K562 (cell line): ENCODE data around the gene LRRC61. TPM values are rescaled to one million over a fixed set of nuclear protein-coding genes. Genes with fewer than 3 reads are reported as not detected.
A peak's percentile ranks its signal among the peaks of the same experiment; 100 is the strongest.

Experiments used
- CREB1 ChIP-seq, 2 experiments: sonication (generic) in 1 of 2; formaldehyde crosslinking in 1 of 2; IDR thresholded peaks; 2 replicates each; pipeline versions ENCODE4 v1.6.1 to v1.8.0; 2012 to 2022; ENCODE audit warnings: inconsistent platforms in 1 of 2, mild to moderate bottlenecking in 1 of 2, missing genetic modification reagents in 1 of 2, moderate library complexity in 1 of 2
- FIP1L1 ChIP-seq: fragments of 200-400 bp; formaldehyde crosslinking; IDR thresholded peaks from 2 replicates; pipeline ENCODE4 v1.6.1; 2018; ENCODE audit warnings: mild to moderate bottlenecking, low read depth, low read length; ENCODE audit not compliant: poor library complexity, severe bottlenecking
- HDAC8 ChIP-seq: fragments of 450-650 bp; IDR thresholded peaks from 2 replicates; pipeline ENCODE4 v1.6.1; 2016; ENCODE audit warnings: mild to moderate bottlenecking, missing genetic modification characterization, moderate library complexity, missing compliant biosample characterization
- HEY1 ChIP-seq: fragments of 250-450 bp; sonication (Bioruptor Pico); IDR thresholded peaks from 2 replicates; pipeline ENCODE4 v1.5.0; 2020; ENCODE audit warnings: mild to moderate bottlenecking, moderate library complexity, borderline replicate concordance
- MYBL2 ChIP-seq, 2 experiments: fragments of 450-650 bp in 1 of 2; sonication (generic) in 1 of 2; formaldehyde crosslinking in 1 of 2; IDR thresholded peaks; 2 replicates each; pipeline versions ENCODE4 v1.6.1 to v1.8.1; 2017 to 2022; ENCODE audit warnings: borderline replicate concordance in 1 of 2, inconsistent platforms in 1 of 2, low read depth in 1 of 2, mild to moderate bottlenecking in 1 of 2, missing genetic modification reagents in 1 of 2, moderate library complexity in 1 of 2
- PCBP2 ChIP-seq: fragments of 200-400 bp; formaldehyde crosslinking; IDR thresholded peaks from 2 replicates; pipeline ENCODE4 v1.6.1; 2018; ENCODE audit warnings: low read length, low read depth, mild to moderate bottlenecking, moderate library complexity; ENCODE audit not compliant: poor library complexity, severe bottlenecking
- RBFOX2 ChIP-seq: fragments of 200-400 bp; formaldehyde crosslinking; IDR thresholded peaks from 2 replicates; pipeline ENCODE4 v1.6.1; 2017; ENCODE audit warnings: low read depth, mild to moderate bottlenecking, low read length, moderate library complexity
- RBM22 ChIP-seq: fragments of 200-400 bp; formaldehyde crosslinking; IDR thresholded peaks from 2 replicates; pipeline ENCODE4 v1.6.1; 2018; ENCODE audit warnings: low read length, low read depth; ENCODE audit not compliant: poor library complexity, severe bottlenecking
- TCF3 ChIP-seq: sonication (generic); formaldehyde crosslinking; IDR thresholded peaks from 2 replicates; pipeline ENCODE4 v1.4.0; 2020; ENCODE audit warnings: mild to moderate bottlenecking, missing genetic modification reagents
- ZNF197 ChIP-seq: fragments of 200-800 bp; sonication (Bioruptor generic); IDR thresholded peaks from 2 replicates; pipeline ENCODE4 v1.6.1; 2016; ENCODE audit warnings: low read depth, missing genetic modification characterization, missing compliant biosample characterization
- polyA plus RNA-seq, 8 experiments: library from polyadenylated mRNA; depleted of rRNA in 4 of 8; stranded (reverse) in 5 of 8; unstranded in 3 of 8; fragments of >200 nt; fragmentation: Nextera tagmentation in 2 of 8; fragmentation: Illumina TruSeq in 1 of 8; extraction: Ambion mirVana in 2 of 8; extraction: Trizol in 1 of 8; gene quantifications; 2 replicates each; pipeline versions ENCODE4 v1.2.1 to v1.2.3, GENCODE V29; 2011 to 2014; ENCODE audit warnings: inconsistent platforms in 1 of 8, missing spikeins in 1 of 8
- total RNA-seq, 7 experiments: library from RNA; depleted of rRNA in 6 of 7; stranded (reverse); fragments of >200 nt in 6 of 7; fragmentation: Illumina TruSeq in 2 of 7; extraction: Trizol in 2 of 7; gene quantifications; 2 replicates each; pipeline versions ENCODE4 v1.2.1 to v1.2.3, GENCODE V29; 2011 to 2021; ENCODE audit warnings: low replicate concordance in 1 of 7
- TF ChIP-seq, protein P1 (sequence below), 2 experiments: IDR thresholded peaks in 1 of 2; conservative IDR thresholded peaks in 1 of 2; 2 replicates each; pipeline ENCODE4 v1.6.1; 2016; ENCODE audit warnings: low read depth in 2 of 2, mild to moderate bottlenecking in 1 of 2, missing compliant biosample characterization in 1 of 2, missing genetic modification characterization in 1 of 2, moderate library complexity in 1 of 2
- TF ChIP-seq, protein P2 (sequence below): fragments of 250-450 bp; sonication (Bioruptor Pico); IDR thresholded peaks from 2 replicates; pipeline ENCODE4 v1.4.0; 2020; ENCODE audit warnings: mild to moderate bottlenecking, moderate library complexity, borderline replicate concordance
- TF ChIP-seq, protein P3 (sequence below): fragments of 150-350 bp; conservative IDR thresholded peaks from 2 replicates; pipeline ENCODE4 v1.6.1; 2014; ENCODE audit warnings: low read length

LRRC61 gene
- total and polyA plus RNA-seq, 9 of the 15 experiments (the other 6 are each of a cell fraction or from before 2014, with no cell fraction given), result 1.3 to 55.2 (median 35.2) TPM

DNA sequence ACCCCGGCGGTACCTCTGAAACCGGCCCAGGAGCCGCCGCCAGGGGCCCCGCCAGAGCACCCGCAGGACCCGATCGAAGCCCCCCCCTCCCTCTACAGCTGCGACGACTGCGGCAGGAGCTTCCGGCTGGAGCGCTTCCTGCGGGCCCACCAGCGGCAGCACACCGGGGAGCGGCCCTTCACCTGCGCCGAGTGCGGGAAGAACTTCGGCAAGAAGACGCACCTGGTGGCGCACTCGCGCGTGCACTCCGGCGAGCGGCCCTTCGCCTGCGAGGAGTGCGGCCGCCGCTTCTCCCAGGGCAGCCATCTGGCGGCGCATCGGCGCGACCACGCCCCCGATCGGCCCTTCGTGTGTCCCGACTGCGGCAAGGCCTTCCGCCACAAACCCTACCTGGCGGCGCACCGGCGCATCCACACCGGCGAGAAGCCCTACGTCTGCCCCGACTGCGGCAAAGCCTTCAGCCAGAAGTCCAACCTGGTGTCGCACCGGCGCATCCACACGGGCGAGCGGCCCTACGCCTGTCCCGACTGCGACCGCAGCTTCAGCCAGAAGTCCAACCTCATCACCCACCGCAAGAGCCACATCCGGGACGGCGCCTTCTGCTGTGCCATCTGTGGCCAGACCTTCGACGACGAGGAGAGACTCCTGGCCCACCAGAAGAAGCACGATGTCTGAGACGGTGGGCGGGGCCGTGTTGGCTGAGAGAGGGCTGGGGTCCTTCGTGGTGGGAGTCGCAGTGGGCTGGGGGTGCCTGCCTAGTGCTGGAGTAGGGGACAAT, 49.3 kb downstream of the LRRC61 start (continued):
- TF ChIP-seq, protein P1, sequence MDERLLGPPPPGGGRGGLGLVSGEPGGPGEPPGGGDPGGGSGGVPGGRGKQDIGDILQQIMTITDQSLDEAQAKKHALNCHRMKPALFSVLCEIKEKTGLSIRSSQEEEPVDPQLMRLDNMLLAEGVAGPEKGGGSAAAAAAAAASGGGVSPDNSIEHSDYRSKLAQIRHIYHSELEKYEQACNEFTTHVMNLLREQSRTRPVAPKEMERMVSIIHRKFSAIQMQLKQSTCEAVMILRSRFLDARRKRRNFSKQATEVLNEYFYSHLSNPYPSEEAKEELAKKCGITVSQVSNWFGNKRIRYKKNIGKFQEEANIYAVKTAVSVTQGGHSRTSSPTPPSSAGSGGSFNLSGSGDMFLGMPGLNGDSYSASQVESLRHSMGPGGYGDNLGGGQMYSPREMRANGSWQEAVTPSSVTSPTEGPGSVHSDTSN (CRISPR knock-in tag; IDR thresholded peaks at IDR 0.05; ENCODE audit: low read depth), result no peak
- TF ChIP-seq, protein P1 (tag; conservative IDR thresholded peaks at IDR 0.05; ENCODE audit: low read depth), result no peak
- TF ChIP-seq RBFOX2, result peak; percentile 70
- TF ChIP-seq, protein P2, sequence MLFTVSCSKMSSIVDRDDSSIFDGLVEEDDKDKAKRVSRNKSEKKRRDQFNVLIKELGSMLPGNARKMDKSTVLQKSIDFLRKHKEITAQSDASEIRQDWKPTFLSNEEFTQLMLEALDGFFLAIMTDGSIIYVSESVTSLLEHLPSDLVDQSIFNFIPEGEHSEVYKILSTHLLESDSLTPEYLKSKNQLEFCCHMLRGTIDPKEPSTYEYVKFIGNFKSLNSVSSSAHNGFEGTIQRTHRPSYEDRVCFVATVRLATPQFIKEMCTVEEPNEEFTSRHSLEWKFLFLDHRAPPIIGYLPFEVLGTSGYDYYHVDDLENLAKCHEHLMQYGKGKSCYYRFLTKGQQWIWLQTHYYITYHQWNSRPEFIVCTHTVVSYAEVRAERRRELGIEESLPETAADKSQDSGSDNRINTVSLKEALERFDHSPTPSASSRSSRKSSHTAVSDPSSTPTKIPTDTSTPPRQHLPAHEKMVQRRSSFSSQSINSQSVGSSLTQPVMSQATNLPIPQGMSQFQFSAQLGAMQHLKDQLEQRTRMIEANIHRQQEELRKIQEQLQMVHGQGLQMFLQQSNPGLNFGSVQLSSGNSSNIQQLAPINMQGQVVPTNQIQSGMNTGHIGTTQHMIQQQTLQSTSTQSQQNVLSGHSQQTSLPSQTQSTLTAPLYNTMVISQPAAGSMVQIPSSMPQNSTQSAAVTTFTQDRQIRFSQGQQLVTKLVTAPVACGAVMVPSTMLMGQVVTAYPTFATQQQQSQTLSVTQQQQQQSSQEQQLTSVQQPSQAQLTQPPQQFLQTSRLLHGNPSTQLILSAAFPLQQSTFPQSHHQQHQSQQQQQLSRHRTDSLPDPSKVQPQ (CRISPR knock-in tag), result no peak
- no peak for TF ChIP-seq TCF3 (CRISPR knock-in tag)
- TF ChIP-seq FIP1L1, result peak; percentile 66
- peak; percentile 77 for TF ChIP-seq RBM22
- no peak for TF ChIP-seq PCBP2
- no peak for TF ChIP-seq ZNF197 (CRISPR knock-in tag)
- TF ChIP-seq, protein P3, sequence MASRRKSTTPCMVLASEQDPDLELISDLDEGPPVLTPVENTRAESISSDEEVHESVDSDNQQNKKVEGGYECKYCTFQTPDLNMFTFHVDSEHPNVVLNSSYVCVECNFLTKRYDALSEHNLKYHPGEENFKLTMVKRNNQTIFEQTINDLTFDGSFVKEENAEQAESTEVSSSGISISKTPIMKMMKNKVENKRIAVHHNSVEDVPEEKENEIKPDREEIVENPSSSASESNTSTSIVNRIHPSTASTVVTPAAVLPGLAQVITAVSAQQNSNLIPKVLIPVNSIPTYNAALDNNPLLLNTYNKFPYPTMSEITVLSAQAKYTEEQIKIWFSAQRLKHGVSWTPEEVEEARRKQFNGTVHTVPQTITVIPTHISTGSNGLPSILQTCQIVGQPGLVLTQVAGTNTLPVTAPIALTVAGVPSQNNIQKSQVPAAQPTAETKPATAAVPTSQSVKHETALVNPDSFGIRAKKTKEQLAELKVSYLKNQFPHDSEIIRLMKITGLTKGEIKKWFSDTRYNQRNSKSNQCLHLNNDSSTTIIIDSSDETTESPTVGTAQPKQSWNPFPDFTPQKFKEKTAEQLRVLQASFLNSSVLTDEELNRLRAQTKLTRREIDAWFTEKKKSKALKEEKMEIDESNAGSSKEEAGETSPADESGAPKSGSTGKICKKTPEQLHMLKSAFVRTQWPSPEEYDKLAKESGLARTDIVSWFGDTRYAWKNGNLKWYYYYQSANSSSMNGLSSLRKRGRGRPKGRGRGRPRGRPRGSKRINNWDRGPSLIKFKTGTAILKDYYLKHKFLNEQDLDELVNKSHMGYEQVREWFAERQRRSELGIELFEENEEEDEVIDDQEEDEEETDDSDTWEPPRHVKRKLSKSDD, result 0 out of 2 replicates have a peak, but pooled peaks have one; percentile 36
- no peak for TF ChIP-seq MYBL2 (IDR thresholded peaks at IDR 0.05; ENCODE audit: low read depth)
- TF ChIP-seq MYBL2 (CRISPR knock-in tag; IDR thresholded peaks at IDR 0.05; ENCODE audit: borderline replicate concordance), result no peak
- no peak for TF ChIP-seq HDAC8 (tag)
- no peak for TF ChIP-seq HEY1
- TF ChIP-seq CREB1 (IDR thresholded peaks at IDR 0.05), result no peak
- no peak for TF ChIP-seq CREB1 (CRISPR knock-in tag; IDR thresholded peaks at IDR 0.05)
